ENCODE results near the gene AXIN2. TPM values are rescaled to one million over a fixed set of nuclear protein-coding genes. Genes with fewer than 3 reads are reported as not detected.

Gene AXIN2
- total and polyA plus RNA-seq, 10 of the 15 experiments (the other 5 are each of a cell fraction or from before 2014, with no cell fraction given), result 0.47 to 7.8 (median 3.1) TPM

- TF ChIP-seq SKIL (IDR thresholded peaks at IDR 0.05; ENCODE audit: low read depth, poor library complexity, severe bottlenecking) (no peak), IRF5 (IDR thresholded peaks at IDR 0.05; ENCODE audit: borderline replicate concordance) (no peak), RAD21 (IDR thresholded peaks at IDR 0.05; ENCODE audit: insufficient read depth, low read depth, low read length) (no peak), POLR2AphosphoS5 (IDR thresholded peaks at IDR 0.05; ENCODE audit: low read length) (no peak), ZNF592 (IDR thresholded peaks at IDR 0.05) (no peak), TCF3 (IDR thresholded peaks at IDR 0.05; ENCODE audit: borderline replicate concordance, insufficient read depth, low read depth, low read length) (no peak), SP1 (IDR thresholded peaks at IDR 0.05; ENCODE audit: low read depth, low read length) (no peak), BACH1 (IDR thresholded peaks at IDR 0.05; ENCODE audit: borderline replicate concordance) (no peak), SIN3A (IDR thresholded peaks at IDR 0.05; ENCODE audit: low read depth, low read length) (0 out of 2 replicates have a peak, but pooled peaks have one; percentile 24), IRF3 (IDR thresholded peaks at IDR 0.05) (no peak), RFX5 (IDR thresholded peaks at IDR 0.05; ENCODE audit: low read depth, low read length) (no peak), PAX8 (IDR thresholded peaks at IDR 0.05) (no peak), PML (IDR thresholded peaks at IDR 0.05; ENCODE audit: low read length) (no peak), SRF (IDR thresholded peaks at IDR 0.05; ENCODE audit: low read depth in 2 of 2, low read length in 2 of 2) (no peak), MEF2B (IDR thresholded peaks at IDR 0.05; ENCODE audit: partially characterized antibody, poor library complexity, severe bottlenecking) (no peak), DPF2 (IDR thresholded peaks at IDR 0.05) (no peak; the same call in 1 of the 2 replicates), NRF1 (conservative IDR thresholded peaks at IDR 0.05; ENCODE audit: low read depth, low read length) (no peak), SMARCA5 (IDR thresholded peaks at IDR 0.05) (no peak), IRF4 (IDR thresholded peaks at IDR 0.05; ENCODE audit: low read depth, low read length) (no peak), EGR1 (IDR thresholded peaks at IDR 0.05; ENCODE audit: borderline replicate concordance in 1 of 2, low read depth in 2 of 2, low read length in 2 of 2) (peak in 1 of 2 experiments; percentile 9; a peak in 1 of 3 replicates)
These were observed at the start of gene AXIN2 (continued) for GRCh38 chr17:65561452-65562205.
